ENCODE measurements around the gene TENM4.

Gene TENM4

GRCh38 chr11:78798663-78799062 lies 642.2 kb downstream of the TENM4 start:
- DNase-seq: peak in 41 of 56 donors; percentile 13 to 80 (median 41)

GRCh38 chr11:78797559-78797958 lies 643.3 kb downstream of the TENM4 start:
- no peak for DNase-seq

GRCh38 chr11:78796956-78797355 lies 643.9 kb downstream of the TENM4 start:
- DNase-seq: no peak

DNA sequence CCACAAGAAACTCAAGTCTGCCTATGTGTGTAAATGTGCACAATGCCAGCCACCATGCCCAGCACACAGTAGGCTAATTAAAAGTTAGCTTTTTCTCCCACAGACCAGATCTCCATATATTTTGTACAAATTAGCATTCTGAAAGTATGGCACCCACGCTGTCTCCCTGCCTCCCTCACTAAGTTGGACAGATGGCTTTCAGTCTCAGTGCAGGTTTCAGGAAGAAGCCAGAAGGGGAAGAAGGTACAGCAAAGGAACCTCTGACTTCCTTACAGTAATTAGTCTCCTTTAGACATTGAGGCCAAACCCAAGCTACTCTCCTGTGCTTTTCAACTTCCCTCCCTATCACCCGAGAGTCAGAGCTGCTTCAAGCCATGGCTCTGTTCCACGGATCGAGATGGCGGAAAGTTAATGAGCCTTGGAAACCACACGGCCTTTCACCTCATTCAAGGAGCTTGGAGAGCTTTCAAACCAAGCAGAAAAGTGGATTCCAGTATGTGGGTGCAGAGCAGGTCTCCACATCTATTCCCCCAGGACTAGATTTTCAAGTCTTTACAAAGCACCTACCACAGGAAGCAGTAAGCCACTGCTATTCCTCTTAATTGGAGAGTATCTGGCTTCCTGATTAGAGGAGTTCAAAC lies 645.1 kb downstream of the TENM4 start:
- no peak for DNase-seq

GRCh38 chr11:78791964-78792363 lies 648.9 kb downstream of the TENM4 start:
- no peak for DNase-seq

GRCh38 chr11:78791254-78791653 lies 649.6 kb downstream of the TENM4 start:
- no peak for DNase-seq

DNA sequence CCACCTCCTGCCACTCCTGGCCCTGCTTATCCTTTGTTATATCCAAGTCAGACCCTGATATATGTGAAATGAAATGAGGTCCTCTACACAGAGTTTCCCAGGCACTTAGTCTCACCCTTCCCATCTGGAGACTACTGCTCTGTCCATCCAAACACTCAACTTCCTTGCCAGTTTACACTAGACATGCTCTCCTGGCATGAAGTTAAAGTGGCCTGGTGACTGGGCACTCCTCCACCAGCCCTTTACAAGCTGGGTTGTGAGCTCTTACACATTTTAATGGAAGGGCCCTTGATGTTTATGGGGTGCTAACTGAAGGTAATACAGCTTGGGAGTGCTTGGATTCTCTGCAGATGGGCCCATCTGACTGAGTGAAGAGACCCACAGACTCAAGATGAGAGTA lies 650.0 kb downstream of the TENM4 start:
- DNase-seq: no peak

DNA sequence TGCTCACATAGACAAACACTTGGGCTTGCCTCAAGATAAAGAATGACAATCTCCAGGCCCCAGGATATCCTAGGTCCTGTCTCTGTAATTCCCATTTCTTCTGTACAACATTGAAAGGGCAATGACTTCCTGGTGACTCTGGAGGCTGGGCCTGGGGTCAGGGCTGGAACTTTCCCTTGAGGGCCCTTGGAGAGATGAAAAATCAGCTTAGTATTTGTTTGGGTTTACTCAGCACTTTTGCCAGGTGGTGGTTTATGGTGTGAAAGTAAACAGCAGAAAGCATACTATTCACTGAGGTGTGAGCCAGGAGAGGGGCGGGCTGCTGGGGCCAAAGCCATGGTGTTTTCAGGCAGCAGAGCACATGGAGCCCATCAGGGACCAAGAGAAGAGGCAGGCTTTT lies 651.5 kb downstream of the TENM4 start:
- no peak for DNase-seq

DNA sequence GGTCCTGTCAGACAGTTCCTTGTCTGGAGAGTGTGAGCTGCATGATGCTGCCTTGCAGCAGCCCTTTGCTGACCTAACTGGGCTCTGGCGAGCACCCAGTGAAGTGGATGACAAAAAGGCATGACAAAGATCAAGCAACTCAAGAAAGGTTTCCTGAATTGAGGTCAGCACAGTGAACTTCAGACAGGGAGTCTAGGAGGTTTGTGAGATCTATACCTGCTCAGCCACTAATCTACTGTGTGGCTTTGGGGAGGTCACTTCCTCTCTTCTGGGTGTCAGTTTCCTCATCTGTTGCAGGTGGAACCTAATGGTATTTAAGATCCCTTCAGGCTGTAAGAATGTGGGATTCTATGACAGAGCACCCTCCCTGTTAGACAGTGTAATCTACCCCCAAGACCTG lies 652.3 kb downstream of the TENM4 start:
- no peak for DNase-seq

GRCh38 chr11:78787696-78788095 lies 653.1 kb downstream of the TENM4 start:
- peak in 10 of 56 donors; percentile 5 to 35 (median 20) for DNase-seq

GRCh38 chr11:78786746-78787145 lies 654.1 kb downstream of the TENM4 start:
- DNase-seq: no peak

GRCh38 chr11:78786086-78786485 lies 654.7 kb downstream of the TENM4 start:
- no peak for DNase-seq

DNA sequence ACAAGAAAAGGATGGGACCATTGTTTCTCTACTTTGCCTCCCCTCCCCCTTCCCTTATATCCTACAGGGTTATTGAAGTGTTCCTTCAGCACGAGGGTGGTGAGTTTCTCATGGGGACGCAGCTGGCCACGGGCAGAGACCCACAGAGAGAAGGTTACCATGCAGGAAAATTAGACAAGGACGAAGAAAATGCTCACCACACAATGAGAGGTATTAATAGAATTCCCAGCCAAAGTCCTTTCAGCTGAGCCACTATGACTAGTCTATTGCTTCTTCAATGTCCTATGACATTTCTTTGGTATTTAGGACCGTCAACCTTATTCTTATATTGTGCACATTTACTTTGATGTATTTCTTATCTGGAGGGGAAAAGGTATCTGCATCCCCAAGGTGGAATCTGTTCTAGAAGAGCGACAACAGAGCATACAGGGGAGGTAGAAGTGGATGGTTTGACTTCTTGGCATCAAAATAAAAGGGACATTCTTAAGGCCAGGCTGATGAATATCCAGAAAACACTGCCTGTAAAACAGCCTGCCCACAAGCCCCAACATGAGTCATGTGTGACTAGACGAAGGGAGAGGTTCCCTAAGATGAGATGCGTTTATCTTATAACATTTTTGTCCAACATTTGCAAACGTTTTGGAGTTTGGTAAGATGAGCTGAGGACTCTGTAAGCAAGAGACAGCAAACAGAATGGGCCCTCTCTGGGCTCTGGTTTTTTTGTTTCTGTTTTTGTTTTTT lies 656.3 kb downstream of the TENM4 start:
- no peak for DNase-seq

- DNase-seq: no peak
These were observed 657.0 kb downstream of the TENM4 start for GRCh38 chr11:78783846-78784245.

GRCh38 chr11:78783301-78783700 lies 657.5 kb downstream of the TENM4 start:
- peak in 10 of 56 donors; percentile 3 to 25 (median 8) for DNase-seq

GRCh38 chr11:78782725-78783124 lies 658.1 kb downstream of the TENM4 start:
- no peak for DNase-seq

DNA sequence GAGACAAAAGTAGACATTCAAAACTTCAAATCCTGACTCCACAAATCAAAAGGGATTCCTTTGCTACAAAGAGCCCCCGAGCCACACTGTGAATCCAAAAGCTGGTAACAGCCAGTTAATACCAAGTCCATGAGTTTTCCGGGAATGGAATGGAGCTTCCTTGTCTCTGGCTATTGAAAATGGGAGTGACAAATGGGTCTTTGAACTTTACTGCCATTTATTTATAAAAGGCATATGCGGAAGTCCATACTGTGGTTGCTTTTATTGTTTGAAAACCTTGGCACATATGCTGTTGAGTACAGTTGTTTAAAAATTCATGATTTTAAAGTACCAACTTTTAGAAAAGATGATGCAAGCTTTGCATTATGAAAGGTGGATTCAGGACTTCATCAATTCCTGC lies 659.9 kb downstream of the TENM4 start:
- DNase-seq: no peak

DNA sequence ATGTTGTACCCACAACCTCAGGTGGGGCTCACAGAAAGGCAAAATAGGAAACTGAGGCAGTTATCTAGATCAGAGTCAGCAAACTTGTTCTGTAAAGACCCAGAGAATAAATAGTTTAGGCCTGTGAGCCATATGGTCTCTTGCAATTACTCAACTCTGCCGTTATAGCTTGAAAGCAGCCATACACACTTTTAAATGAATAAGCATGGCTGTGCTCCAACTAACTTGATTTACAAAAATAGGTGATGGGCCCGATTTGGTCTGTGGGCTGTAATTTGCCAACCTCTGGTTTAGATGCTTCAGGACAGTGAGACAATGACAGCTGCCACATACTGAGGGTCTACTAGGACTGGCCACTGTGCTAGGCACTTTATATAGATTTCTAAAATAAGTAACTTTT lies 667.3 kb downstream of the TENM4 start:
- DNase-seq: no peak

DNA sequence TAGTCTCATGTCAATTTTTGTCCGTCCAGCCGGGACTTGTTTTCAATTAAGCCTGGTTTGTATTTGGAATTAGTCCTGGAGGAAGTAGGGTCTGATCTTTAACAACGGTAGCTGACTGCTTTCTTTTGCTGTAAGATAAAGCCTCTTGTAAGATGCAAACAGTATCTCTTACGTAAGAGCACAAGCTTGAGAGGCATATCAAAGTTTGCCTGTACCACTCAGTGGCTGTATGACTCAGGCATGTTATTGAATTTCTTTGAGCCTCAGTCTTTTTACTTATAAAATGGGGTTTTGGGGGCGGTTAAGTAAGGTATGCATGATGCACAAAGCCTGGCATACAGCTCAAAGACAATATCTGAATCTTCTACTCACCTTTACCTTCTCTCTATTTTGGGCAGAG lies 667.8 kb downstream of the TENM4 start:
- no peak for DNase-seq

GRCh38 chr11:78772186-78772585 lies 668.6 kb downstream of the TENM4 start:
- DNase-seq: no peak

GRCh38 chr11:78770931-78771330 lies 669.9 kb downstream of the TENM4 start:
- no peak for DNase-seq

DNA sequence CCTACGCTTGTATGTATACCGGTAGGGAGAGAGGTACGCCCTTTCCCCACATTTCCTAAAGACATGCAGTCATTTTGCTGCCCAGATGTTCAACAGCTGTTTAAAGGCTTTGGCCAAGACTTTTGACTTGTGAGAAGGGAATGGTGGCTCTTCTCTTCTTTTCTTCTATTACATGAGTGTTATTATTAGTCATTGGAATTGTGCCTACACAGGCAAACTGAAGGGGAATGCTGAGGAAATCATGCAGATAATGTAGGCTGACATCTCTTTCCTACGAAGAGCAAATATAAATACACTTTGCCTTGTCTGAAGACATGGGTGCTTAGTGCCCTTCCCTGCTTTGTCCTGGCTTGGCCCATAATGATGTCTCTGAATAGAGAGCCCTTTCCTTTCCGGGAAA lies 671.9 kb downstream of the TENM4 start:
- no peak for DNase-seq

DNA sequence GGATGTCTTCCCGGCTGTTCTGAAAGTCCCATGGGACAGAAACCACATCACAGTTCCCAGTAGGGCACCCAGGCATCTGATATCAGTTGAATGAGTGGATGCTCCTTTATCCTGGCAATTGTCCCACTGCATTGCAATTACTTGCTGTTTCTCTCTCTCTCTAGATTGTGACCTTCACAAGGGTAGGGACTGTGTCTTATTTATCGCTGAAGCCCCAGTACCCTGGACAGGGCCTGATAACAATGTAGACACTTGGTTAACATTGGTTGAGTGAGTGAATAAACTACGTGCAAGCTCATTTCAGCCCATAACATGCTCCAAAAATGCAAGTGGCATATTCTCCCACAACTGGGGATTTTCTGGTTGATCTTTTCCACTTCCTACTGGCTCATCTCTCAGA lies 672.5 kb downstream of the TENM4 start:
- DNase-seq: no peak

Data from nucleus accumbens (tissue), 56 donors.